GM23338 (cell line): ENCODE results near the gene RASSF4. TPM values are rescaled to one million over a fixed set of nuclear protein-coding genes. Genes with fewer than 3 reads are reported as not detected.

Experiments used
- ATAC-seq: fragments of 200-7000 bp; cut with Tn5 transposase; 3 replicates; pipeline ENCODE4 v1.9.1; 2020
- DNase-seq: peaks from one replicate; pipeline ENCODE4 v3.0.0-alpha.2; 2015; ENCODE audit warnings: low spot score
- H2AFZ ChIP-seq: fragments of 200-600 bp; sonication (generic); 2 replicates; pipeline ENCODE4 v1.8.0; 2016; ENCODE audit warnings: antibody characterized with exemption, mild to moderate bottlenecking, moderate library complexity
- H3F3A ChIP-seq: fragments of 200-600 bp; sonication (generic); replicated peaks from 2 replicates; pipeline ENCODE4 v1.8.0; 2017; ENCODE audit warnings: antibody characterized with exemption, mixed run types, low read depth
- H3K27ac ChIP-seq: fragments of 200-600 bp; sonication (generic); 2 replicates; pipeline ENCODE4 v1.6.1; 2016; ENCODE audit warnings: low read depth
- H3K27me3 ChIP-seq: fragments of 200-600 bp; sonication (generic); 2 replicates; pipeline ENCODE4 v1.8.0; 2016; ENCODE audit warnings: mild to moderate bottlenecking, mixed run types, moderate library complexity; ENCODE audit not compliant: insufficient read depth
- H3K36me3 ChIP-seq: fragments of 200-600 bp; sonication (generic); 2 replicates; pipeline ENCODE4 v1.8.0; 2016; ENCODE audit warnings: mild to moderate bottlenecking; ENCODE audit not compliant: insufficient read depth
- H3K4me1 ChIP-seq: fragments of 200-600 bp; sonication (generic); 2 replicates; pipeline ENCODE4 v1.8.0; 2016; ENCODE audit warnings: mild to moderate bottlenecking, moderate library complexity; ENCODE audit not compliant: insufficient read depth
- H3K4me2 ChIP-seq: fragments of 200-600 bp; sonication (generic); 2 replicates; pipeline ENCODE4 v1.7.1; 2017; ENCODE audit warnings: mixed run types
- H3K4me3 ChIP-seq: fragments of 200-600 bp; sonication (generic); 2 replicates; pipeline ENCODE4 v1.6.1; 2016; ENCODE audit warnings: mixed run types
- H3K79me2 ChIP-seq: fragments of 200-600 bp; sonication (generic); replicated peaks from 2 replicates; pipeline ENCODE4 v1.8.0; 2017; ENCODE audit warnings: mild to moderate bottlenecking; ENCODE audit not compliant: insufficient read depth
- H3K9me2 ChIP-seq: fragments of 200-600 bp; sonication (generic); 2 replicates; pipeline ENCODE4 v1.8.0; 2017; ENCODE audit not compliant: insufficient read depth
- H4K20me1 ChIP-seq: fragments of 200-600 bp; sonication (generic); replicated peaks from 2 replicates; pipeline ENCODE4 v1.8.0; 2017; ENCODE audit warnings: mild to moderate bottlenecking; ENCODE audit not compliant: insufficient read depth
- H3K27ac Mint-ChIP-seq: 2 replicates; pipeline ENCODE4 v1.8.0; 2020; ENCODE audit warnings: inconsistent platforms, mild to moderate bottlenecking, moderate library complexity, mixed read lengths
- H3K27me3 Mint-ChIP-seq: 3 replicates; pipeline ENCODE4 v1.8.0; 2022; ENCODE audit warnings: low read depth, mild to moderate bottlenecking, moderate library complexity, mixed read lengths, inconsistent platforms; ENCODE audit not compliant: insufficient read depth, poor library complexity
- H3K36me3 Mint-ChIP-seq: 3 replicates; pipeline ENCODE4 v1.8.0; 2021; ENCODE audit warnings: low read depth, mild to moderate bottlenecking, inconsistent platforms, moderate library complexity, mixed read lengths
- H3K4me1 Mint-ChIP-seq: 3 replicates; pipeline ENCODE4 v1.8.0; 2020; ENCODE audit warnings: mild to moderate bottlenecking, inconsistent platforms, mixed read lengths
- H3K4me3 Mint-ChIP-seq: 3 replicates; pipeline ENCODE4 v1.8.0; 2021; ENCODE audit warnings: moderate library complexity, mild to moderate bottlenecking, inconsistent platforms, mixed read lengths
- H3K9me3 Mint-ChIP-seq: 3 replicates; pipeline ENCODE4 v1.8.0; 2020; ENCODE audit warnings: moderate library complexity, mild to moderate bottlenecking, inconsistent platforms, mixed read lengths
- CTCF ChIP-seq, 2 experiments: fragments of 200-600 bp in 1 of 2; sonication (generic) in 1 of 2; conservative IDR thresholded peaks; 2 replicates each; pipeline versions ENCODE4 v1.5.1 to v1.6.1; 2016 to 2017; ENCODE audit warnings: antibody characterized with exemption in 2 of 2, low read depth in 2 of 2, mild to moderate bottlenecking in 2 of 2, moderate library complexity in 1 of 2
- EZH2phosphoT487 ChIP-seq: fragments of 200-600 bp; sonication (generic); IDR thresholded peaks from one replicate; pipeline ENCODE4 v1.8.1; 2018; ENCODE audit warnings: antibody characterized with exemption; ENCODE audit not compliant: unreplicated experiment
- POLR2AphosphoS5 ChIP-seq: IDR thresholded peaks from 2 replicates; pipeline ENCODE4 v1.6.1; 2016; ENCODE audit warnings: antibody characterized with exemption, low read depth
- REST ChIP-seq: IDR thresholded peaks from one replicate; pipeline ENCODE4 v1.6.1; 2018; ENCODE audit warnings: antibody characterized with exemption; ENCODE audit not compliant: unreplicated experiment
- STAT1 ChIP-seq: IDR thresholded peaks from one replicate; pipeline ENCODE4 v1.6.1; 2016; ENCODE audit warnings: antibody characterized with exemption; ENCODE audit not compliant: unreplicated experiment
- ZNF114 ChIP-seq: fragments of 250-450 bp; sonication (Bioruptor Pico); IDR thresholded peaks from 2 replicates; pipeline ENCODE4 v1.5.0; 2020; ENCODE audit warnings: mild to moderate bottlenecking, moderate library complexity
- ZNF331 ChIP-seq: fragments of 250-450 bp; sonication (Bioruptor Pico); IDR thresholded peaks from 2 replicates; pipeline ENCODE4 v1.5.0; 2020; ENCODE audit warnings: low read depth, mild to moderate bottlenecking, moderate library complexity
- polyA plus RNA-seq: library from polyadenylated mRNA; unstranded; fragments of >200 nt; fragmentation: Nextera tagmentation; extraction: Ambion mirVana; gene quantifications from 2 replicates; pipeline ENCODE4 v1.2.1, GENCODE V29; 2016
- total RNA-seq: library from RNA; depleted of rRNA; stranded (reverse); fragments of >200 nt; shearing (Covaris generic); gene quantifications from 2 replicates; pipeline ENCODE4 v1.2.3, GENCODE V29; 2014
- TF ChIP-seq, protein P1 (sequence below): fragments of 250-450 bp; sonication (Bioruptor Pico); IDR thresholded peaks from 2 replicates; pipeline ENCODE4 v1.5.0; 2020; ENCODE audit warnings: mild to moderate bottlenecking, moderate library complexity

RASSF4 gene
- total and polyA plus RNA-seq, 2 experiments from 2014 or later: 12.4 to 13.6 TPM

GRCh38 chr10:44995914-44996669 is 36.5 kb downstream of the RASSF4 start:
- no peaks in the 10 kb centered on the region for H3K79me2 ChIP-seq
- peaks cover 11% of the 10 kb centered on the region for H3K27me3 Mint-ChIP-seq
- H3K27me3 ChIP-seq: no peaks in the 10 kb centered on the region
- H3K4me3 Mint-ChIP-seq: no peak overlapping the region
- H3K36me3 Mint-ChIP-seq: peaks cover 6% of the 10 kb centered on the region; the same call in 1 of the 3 replicates
- DNase-seq: no peak
- no peaks in the 10 kb centered on the region for H4K20me1 ChIP-seq
- H3K9me3 Mint-ChIP-seq: peaks cover 5% of the 10 kb centered on the region; the same call in 1 of the 3 replicates
- H3F3A ChIP-seq: 0 out of 2 replicates have a peak, but pooled peaks cover 2% of the 10 kb centered on the region
- H3K9me2 ChIP-seq: no peaks in the 10 kb centered on the region
- peaks cover 16% of the 10 kb centered on the region for H3K4me1 ChIP-seq
- no peak overlapping the region for H3K4me3 ChIP-seq
- H2AFZ ChIP-seq: no peak overlapping the region
- H3K4me2 ChIP-seq: no peak overlapping the region
- peaks cover 47% of the 10 kb centered on the region for H3K4me1 Mint-ChIP-seq
- no peak overlapping the region for H3K27ac Mint-ChIP-seq
- no peak overlapping the region for H3K27ac ChIP-seq
- H3K36me3 ChIP-seq: no peaks in the 10 kb centered on the region
- TF ChIP-seq ZNF114 (CRISPR knock-in tag): no peak
- no peak for TF ChIP-seq POLR2AphosphoS5
- TF ChIP-seq, protein P1, sequence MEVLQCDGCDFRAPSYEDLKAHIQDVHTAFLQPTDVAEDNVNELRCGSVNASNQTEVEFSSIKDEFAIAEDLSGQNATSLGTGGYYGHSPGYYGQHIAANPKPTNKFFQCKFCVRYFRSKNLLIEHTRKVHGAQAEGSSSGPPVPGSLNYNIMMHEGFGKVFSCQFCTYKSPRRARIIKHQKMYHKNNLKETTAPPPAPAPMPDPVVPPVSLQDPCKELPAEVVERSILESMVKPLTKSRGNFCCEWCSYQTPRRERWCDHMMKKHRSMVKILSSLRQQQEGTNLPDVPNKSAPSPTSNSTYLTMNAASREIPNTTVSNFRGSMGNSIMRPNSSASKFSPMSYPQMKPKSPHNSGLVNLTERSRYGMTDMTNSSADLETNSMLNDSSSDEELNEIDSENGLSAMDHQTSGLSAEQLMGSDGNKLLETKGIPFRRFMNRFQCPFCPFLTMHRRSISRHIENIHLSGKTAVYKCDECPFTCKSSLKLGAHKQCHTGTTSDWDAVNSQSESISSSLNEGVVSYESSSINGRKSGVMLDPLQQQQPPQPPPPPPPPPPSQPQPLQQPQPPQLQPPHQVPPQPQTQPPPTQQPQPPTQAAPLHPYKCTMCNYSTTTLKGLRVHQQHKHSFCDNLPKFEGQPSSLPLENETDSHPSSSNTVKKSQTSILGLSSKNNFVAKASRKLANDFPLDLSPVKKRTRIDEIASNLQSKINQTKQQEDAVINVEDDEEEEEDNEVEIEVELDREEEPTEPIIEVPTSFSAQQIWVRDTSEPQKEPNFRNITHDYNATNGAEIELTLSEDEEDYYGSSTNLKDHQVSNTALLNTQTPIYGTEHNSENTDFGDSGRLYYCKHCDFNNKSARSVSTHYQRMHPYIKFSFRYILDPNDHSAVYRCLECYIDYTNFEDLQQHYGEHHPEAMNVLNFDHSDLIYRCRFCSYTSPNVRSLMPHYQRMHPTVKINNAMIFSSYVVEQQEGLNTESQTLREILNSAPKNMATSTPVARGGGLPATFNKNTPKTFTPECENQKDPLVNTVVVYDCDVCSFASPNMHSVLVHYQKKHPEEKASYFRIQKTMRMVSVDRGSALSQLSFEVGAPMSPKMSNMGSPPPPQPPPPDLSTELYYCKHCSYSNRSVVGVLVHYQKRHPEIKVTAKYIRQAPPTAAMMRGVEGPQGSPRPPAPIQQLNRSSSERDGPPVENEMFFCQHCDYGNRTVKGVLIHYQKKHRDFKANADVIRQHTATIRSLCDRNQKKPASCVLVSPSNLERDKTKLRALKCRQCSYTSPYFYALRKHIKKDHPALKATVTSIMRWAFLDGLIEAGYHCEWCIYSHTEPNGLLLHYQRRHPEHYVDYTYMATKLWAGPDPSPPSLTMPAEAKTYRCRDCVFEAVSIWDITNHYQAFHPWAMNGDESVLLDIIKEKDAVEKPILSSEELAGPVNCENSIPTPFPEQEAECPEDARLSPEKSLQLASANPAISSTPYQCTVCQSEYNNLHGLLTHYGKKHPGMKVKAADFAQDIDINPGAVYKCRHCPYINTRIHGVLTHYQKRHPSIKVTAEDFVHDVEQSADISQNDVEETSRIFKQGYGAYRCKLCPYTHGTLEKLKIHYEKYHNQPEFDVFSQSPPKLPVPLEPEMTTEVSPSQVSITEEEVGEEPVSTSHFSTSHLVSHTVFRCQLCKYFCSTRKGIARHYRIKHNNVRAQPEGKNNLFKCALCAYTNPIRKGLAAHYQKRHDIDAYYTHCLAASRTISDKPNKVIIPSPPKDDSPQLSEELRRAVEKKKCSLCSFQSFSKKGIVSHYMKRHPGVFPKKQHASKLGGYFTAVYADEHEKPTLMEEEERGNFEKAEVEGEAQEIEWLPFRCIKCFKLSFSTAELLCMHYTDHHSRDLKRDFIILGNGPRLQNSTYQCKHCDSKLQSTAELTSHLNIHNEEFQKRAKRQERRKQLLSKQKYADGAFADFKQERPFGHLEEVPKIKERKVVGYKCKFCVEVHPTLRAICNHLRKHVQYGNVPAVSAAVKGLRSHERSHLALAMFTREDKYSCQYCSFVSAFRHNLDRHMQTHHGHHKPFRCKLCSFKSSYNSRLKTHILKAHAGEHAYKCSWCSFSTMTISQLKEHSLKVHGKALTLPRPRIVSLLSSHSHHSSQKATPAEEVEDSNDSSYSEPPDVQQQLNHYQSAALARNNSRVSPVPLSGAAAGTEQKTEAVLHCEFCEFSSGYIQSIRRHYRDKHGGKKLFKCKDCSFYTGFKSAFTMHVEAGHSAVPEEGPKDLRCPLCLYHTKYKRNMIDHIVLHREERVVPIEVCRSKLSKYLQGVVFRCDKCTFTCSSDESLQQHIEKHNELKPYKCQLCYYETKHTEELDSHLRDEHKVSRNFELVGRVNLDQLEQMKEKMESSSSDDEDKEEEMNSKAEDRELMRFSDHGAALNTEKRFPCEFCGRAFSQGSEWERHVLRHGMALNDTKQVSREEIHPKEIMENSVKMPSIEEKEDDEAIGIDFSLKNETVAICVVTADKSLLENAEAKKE: no peak
- no peak for TF ChIP-seq REST
- no peak for TF ChIP-seq EZH2phosphoT487
- no peak for TF ChIP-seq ZNF331 (CRISPR knock-in tag)
- TF ChIP-seq STAT1: no peak
- TF ChIP-seq CTCF (conservative IDR thresholded peaks at IDR 0.05; ENCODE audit: low read depth in 2 of 2): no peak
- no peak for ATAC-seq
